ENCODE data around the gene PTPN5. TPM values are rescaled to one million over a fixed set of nuclear protein-coding genes. Genes with fewer than 3 reads are reported as not detected.

Gene PTPN5
- total RNA-seq, 2 experiments from 2014 or later = not detected

GRCh38 chr11:18754308-18754707 is 37.3 kb downstream of the PTPN5 start:
- Histone ChIP-seq H3K27ac (ENCODE audit: low read depth, low read length, poor library complexity, severe bottlenecking) (no peak overlapping the region), H3K4me3 (ENCODE audit: low read depth, low read length, poor library complexity, severe bottlenecking) (no peak overlapping the region), H3K36me3 (ENCODE audit: insufficient read depth, low read length) (no peaks in the 10 kb centered on the region), H3K4me1 (ENCODE audit: insufficient read depth, low read length, poor library complexity, severe bottlenecking) (no peaks in the 10 kb centered on the region), H4K20me1 (ENCODE audit: insufficient read depth, low read length) (no peaks in the 10 kb centered on the region), H3K4me2 (ENCODE audit: low read length) (no peak overlapping the region), H2AFZ (ENCODE audit: low read length) (no peak overlapping the region), H3K79me2 (ENCODE audit: insufficient read depth, low read depth, low read length) (no peaks in the 10 kb centered on the region), H3K9me3 (ENCODE audit: low read length) (no peaks in the 10 kb centered on the region), H3K9me2 (ENCODE audit: insufficient read depth, low read length) (no peaks in the 10 kb centered on the region)
- CTCF ChIA-PET (ENCODE audit: unreplicated experiment) = no interaction called here
- no peak for DNase-seq (ENCODE audit: low spot score)
- TF ChIP-seq, protein P1, sequence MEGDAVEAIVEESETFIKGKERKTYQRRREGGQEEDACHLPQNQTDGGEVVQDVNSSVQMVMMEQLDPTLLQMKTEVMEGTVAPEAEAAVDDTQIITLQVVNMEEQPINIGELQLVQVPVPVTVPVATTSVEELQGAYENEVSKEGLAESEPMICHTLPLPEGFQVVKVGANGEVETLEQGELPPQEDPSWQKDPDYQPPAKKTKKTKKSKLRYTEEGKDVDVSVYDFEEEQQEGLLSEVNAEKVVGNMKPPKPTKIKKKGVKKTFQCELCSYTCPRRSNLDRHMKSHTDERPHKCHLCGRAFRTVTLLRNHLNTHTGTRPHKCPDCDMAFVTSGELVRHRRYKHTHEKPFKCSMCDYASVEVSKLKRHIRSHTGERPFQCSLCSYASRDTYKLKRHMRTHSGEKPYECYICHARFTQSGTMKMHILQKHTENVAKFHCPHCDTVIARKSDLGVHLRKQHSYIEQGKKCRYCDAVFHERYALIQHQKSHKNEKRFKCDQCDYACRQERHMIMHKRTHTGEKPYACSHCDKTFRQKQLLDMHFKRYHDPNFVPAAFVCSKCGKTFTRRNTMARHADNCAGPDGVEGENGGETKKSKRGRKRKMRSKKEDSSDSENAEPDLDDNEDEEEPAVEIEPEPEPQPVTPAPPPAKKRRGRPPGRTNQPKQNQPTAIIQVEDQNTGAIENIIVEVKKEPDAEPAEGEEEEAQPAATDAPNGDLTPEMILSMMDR (conservative IDR thresholded peaks at IDR 0.05; ENCODE audit: low read length) = no peak
- TF ChIP-seq EZH2phosphoT487 (IDR thresholded peaks at IDR 0.05; ENCODE audit: borderline replicate concordance, low read depth, low read length) = no peak
- intact Hi-C loops (cut with micrococcal nuclease; ENCODE audit: unreplicated experiment) = no loop called here
- BruUV-seq (replicated peaks) = no TSS peak
- POLR2A ChIA-PET = no interaction called here

- TF ChIP-seq, protein P1 (conservative IDR thresholded peaks at IDR 0.05; ENCODE audit: low read length) = no peak
- no peak for TF ChIP-seq EZH2phosphoT487 (IDR thresholded peaks at IDR 0.05; ENCODE audit: borderline replicate concordance, low read depth, low read length)
- Histone ChIP-seq H3K9me3 (ENCODE audit: low read length) (no peaks in the 10 kb centered on the region), H2AFZ (ENCODE audit: low read length) (no peak overlapping the region), H3K4me1 (ENCODE audit: insufficient read depth, low read length, poor library complexity, severe bottlenecking) (no peaks in the 10 kb centered on the region), H3K9me2 (ENCODE audit: insufficient read depth, low read length) (no peaks in the 10 kb centered on the region), H3K4me3 (ENCODE audit: low read depth, low read length, poor library complexity, severe bottlenecking) (no peak overlapping the region), H3K4me2 (ENCODE audit: low read length) (no peak overlapping the region), H3K36me3 (ENCODE audit: insufficient read depth, low read length) (no peaks in the 10 kb centered on the region), H3K79me2 (ENCODE audit: insufficient read depth, low read depth, low read length) (no peaks in the 10 kb centered on the region), H3K27ac (ENCODE audit: low read depth, low read length, poor library complexity, severe bottlenecking) (no peak overlapping the region), H4K20me1 (ENCODE audit: insufficient read depth, low read length) (no peaks in the 10 kb centered on the region)
- ChIA-PET CTCF (ENCODE audit: unreplicated experiment) (no interaction called here), POLR2A (no interaction called here)
- BruUV-seq (replicated peaks) = no TSS peak
- DNase-seq (ENCODE audit: low spot score) = no peak
- intact Hi-C loops (cut with micrococcal nuclease; ENCODE audit: unreplicated experiment) = no loop called here
Observed at GRCh38 chr11:18752502-18752901, 39.1 kb downstream of the PTPN5 start.

- Histone ChIP-seq H3K27ac (ENCODE audit: low read depth, low read length, poor library complexity, severe bottlenecking) (no peak overlapping the region), H4K20me1 (ENCODE audit: insufficient read depth, low read length) (no peaks in the 10 kb centered on the region), H3K9me3 (ENCODE audit: low read length) (no peaks in the 10 kb centered on the region), H3K36me3 (ENCODE audit: insufficient read depth, low read length) (no peaks in the 10 kb centered on the region), H3K4me1 (ENCODE audit: insufficient read depth, low read length, poor library complexity, severe bottlenecking) (no peaks in the 10 kb centered on the region), H3K4me3 (ENCODE audit: low read depth, low read length, poor library complexity, severe bottlenecking) (no peak overlapping the region), H3K4me2 (ENCODE audit: low read length) (no peak overlapping the region), H3K9me2 (ENCODE audit: insufficient read depth, low read length) (no peaks in the 10 kb centered on the region), H2AFZ (ENCODE audit: low read length) (no peak overlapping the region), H3K79me2 (ENCODE audit: insufficient read depth, low read depth, low read length) (no peaks in the 10 kb centered on the region)
- ChIA-PET POLR2A (no interaction called here), CTCF (ENCODE audit: unreplicated experiment) (no interaction called here)
- TF ChIP-seq EZH2phosphoT487 (IDR thresholded peaks at IDR 0.05; ENCODE audit: borderline replicate concordance, low read depth, low read length) = no peak
- TF ChIP-seq, protein P1 (conservative IDR thresholded peaks at IDR 0.05; ENCODE audit: low read length) = no peak
- BruUV-seq (replicated peaks) = no TSS peak
- DNase-seq (ENCODE audit: low spot score) = no peak
- intact Hi-C loops (cut with micrococcal nuclease; ENCODE audit: unreplicated experiment) = no loop called here
Observed at GRCh38 chr11:18750944-18751343, 40.7 kb downstream of the PTPN5 start.
